Vagina (tissue), 2 donors: Measurements from ENCODE around the gene HAUS2.

Experiments used
- POLR2A ChIP-seq, 2 donors: fragments of 450-650 bp; IDR thresholded peaks; one replicate each; pipeline ENCODE4 v1.6.1; 2017; ENCODE audit warnings: antibody characterized with exemption in 2 of 2, mild to moderate bottlenecking in 2 of 2, moderate library complexity in 2 of 2
- POLR2AphosphoS5 ChIP-seq, 2 donors: sonication (generic); formaldehyde crosslinking; IDR thresholded peaks; one replicate each; pipeline ENCODE4 v1.9.0; 2017; ENCODE audit warnings: antibody characterized with exemption in 2 of 2, mild to moderate bottlenecking in 2 of 2, low read depth in 1 of 2; ENCODE audit not compliant: insufficient read depth in 1 of 2
- TF ChIP-seq, protein P1 (sequence below), 3 experiments: fragments of 450-650 bp in 2 of 3; fragments of 200-600 bp in 1 of 3; sonication (generic) in 1 of 3; IDR thresholded peaks; one replicate each; pipeline ENCODE4 v1.5.1; 2017 to 2019; ENCODE audit warnings: antibody characterized with exemption in 3 of 3, mild to moderate bottlenecking in 2 of 3, moderate library complexity in 2 of 3

DNA sequence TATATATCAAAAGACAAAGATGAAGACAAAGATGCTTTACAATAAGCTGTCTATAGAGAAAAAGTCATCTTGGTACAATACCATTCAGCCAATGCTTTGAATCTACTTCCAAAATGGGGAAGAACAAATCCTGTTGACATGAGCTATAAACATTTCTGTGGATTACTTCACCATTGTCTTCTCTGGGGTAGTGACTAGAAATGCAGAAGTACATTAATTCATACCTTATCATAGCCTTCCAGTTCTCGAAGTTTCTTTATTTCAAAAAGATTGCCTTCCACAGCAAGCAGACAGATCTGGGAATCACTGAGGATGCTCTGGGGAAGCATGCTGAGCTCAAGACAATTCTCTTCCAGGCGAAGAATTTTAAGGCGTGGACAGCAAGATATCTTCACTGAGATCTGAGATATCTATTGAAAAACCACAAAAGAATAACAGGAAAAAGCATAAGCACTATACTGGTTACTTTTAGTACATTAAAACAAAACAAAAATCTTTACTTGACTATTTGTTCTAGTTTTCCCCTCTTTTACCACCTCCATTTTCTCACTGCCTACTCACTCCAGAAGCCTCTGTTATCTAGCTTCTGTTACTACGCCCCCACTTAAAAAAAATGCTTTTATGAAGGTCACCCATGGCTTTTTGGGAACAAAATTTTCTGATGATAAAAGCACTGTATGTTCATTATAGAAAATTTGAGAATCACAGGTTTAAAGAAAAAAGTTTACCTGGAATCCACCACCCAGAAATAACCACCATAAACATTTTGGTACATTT is 3.6 kb upstream of the HAUS2 start:
- TF ChIP-seq, protein P1, sequence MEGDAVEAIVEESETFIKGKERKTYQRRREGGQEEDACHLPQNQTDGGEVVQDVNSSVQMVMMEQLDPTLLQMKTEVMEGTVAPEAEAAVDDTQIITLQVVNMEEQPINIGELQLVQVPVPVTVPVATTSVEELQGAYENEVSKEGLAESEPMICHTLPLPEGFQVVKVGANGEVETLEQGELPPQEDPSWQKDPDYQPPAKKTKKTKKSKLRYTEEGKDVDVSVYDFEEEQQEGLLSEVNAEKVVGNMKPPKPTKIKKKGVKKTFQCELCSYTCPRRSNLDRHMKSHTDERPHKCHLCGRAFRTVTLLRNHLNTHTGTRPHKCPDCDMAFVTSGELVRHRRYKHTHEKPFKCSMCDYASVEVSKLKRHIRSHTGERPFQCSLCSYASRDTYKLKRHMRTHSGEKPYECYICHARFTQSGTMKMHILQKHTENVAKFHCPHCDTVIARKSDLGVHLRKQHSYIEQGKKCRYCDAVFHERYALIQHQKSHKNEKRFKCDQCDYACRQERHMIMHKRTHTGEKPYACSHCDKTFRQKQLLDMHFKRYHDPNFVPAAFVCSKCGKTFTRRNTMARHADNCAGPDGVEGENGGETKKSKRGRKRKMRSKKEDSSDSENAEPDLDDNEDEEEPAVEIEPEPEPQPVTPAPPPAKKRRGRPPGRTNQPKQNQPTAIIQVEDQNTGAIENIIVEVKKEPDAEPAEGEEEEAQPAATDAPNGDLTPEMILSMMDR (IDR thresholded peaks at IDR 0.05) = no peak
- TF ChIP-seq POLR2AphosphoS5 (IDR thresholded peaks at IDR 0.05; ENCODE audit: insufficient read depth in 1 of 2, low read depth in 1 of 2) (no peak), POLR2A (IDR thresholded peaks at IDR 0.05) (no peak)
